DMS53 treated with DMSO at 0.1 percent for 48 hours (cell line): ENCODE measurements around the gene HEPHL1.

ENCODE experiments used
- DNase-seq: peaks from one replicate; lab custom pipeline; 2025; ENCODE audit not compliant: unreplicated experiment; lab: John Stamatoyannopoulos, UW

The HEPHL1 gene

DNA sequence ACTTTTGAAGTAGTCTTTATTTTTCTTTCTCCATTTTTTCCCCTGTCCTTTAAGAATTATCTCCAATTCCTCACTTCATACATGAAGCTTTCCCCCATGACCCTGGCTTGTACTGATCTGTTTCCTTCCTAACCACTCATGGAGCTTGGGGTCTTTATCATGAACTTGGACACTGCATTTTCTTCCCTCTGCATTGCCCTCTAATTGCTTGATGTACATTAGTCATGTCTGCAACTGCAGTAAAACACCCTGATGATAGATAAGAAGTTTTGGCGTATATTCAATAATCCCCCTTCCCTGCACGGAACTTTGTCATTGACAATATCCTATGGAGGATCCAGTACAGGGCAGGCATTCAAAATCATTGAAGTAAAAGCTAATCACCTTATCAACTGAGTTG is 3.4 kb downstream of the HEPHL1 start:
- DNase-seq = no peak

DNA sequence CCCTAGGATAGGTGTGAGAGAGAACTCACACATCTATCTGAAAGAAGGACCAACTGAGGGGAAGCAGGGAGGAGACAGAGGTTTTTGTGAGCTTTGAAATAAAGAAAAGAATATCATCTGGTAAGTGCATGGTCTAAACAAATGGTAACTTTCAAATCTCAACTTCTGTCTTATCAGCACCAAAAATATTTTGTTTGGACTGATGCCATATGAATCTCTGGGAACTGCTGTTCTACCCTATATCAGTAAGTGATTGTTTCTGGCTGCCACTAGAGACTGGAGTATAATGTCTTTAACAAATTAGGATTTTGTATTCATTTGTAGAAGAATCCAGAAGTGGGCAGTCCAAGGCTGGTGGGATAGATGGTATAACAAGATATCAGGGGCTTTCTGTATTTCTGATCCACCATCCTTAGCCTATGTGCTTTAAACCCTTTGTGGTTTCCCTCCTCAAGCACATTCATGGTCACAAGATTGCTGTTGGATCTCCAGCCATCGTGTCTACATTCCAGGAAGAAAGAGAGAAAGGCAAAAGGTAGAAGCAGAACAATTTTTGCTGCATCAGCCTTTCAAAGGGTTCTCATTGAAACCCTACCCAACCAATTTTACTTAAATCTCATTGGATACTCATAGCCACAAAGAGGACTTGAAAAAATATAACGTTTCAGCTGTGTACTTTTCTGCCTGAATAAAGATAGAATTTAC is 4.7 kb downstream of the HEPHL1 start:
- DNase-seq = no peak

DNA sequence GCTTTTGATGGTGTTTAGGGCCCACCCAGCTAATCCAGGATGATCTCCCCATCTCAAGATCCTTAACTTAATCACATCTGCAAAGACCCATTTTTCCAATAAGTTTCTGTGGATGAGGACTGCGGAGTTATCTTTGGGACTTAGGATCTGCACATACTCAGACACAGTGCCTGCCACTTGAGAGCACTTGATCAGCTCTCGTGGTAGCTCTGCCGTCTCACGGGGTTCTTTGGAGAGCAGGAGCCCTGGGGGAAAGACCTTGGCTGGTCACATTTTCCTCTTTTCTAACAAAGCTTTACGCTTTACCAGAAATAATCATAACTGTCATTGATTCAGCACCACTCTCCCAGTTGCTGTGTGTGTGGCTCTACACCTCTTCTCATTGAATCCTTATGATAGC is 6.1 kb downstream of the HEPHL1 start:
- no peak for DNase-seq

GRCh38 chr11:94028436-94028835 is 7.3 kb downstream of the HEPHL1 start:
- DNase-seq = no peak

DNA sequence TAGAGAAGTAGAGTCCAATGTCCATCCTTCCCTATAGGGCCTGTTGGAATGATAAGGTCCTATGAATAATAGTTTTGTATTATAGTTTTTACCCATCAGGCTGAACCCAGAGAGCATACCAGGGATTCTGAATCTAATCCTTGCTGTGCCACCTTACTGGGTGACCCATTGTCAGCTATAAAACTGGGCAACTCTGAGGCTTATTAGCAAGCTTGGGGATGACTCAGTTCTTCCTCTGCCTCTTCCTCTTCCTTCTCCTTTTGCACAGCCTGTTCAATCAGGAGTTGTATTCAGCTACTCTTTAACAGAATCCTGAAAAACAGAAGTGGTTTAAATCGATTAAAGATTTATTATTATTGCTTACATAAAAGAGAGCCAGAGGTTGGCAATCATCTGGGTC is 8.9 kb downstream of the HEPHL1 start:
- no peak for DNase-seq

DNA sequence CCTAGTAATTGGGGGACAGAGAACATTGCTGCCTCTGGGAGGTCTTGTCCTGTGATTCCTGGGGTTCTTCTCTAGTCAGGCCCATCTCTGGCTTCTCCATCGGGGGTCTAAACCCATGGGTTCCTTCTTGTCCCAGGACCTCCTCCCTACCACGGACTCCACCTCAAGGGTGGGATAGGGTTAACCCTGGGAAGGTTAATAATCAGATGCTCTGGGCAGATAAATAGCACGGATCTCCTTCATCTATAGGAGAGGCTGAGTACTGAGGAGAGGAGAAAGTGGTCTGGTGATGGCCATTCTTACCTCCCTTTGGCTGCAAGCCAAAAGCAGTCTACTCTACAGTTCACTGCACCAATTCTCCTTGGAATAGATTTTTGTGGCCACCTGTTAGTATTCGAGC is 10.5 kb downstream of the HEPHL1 start:
- DNase-seq = no peak

DNA sequence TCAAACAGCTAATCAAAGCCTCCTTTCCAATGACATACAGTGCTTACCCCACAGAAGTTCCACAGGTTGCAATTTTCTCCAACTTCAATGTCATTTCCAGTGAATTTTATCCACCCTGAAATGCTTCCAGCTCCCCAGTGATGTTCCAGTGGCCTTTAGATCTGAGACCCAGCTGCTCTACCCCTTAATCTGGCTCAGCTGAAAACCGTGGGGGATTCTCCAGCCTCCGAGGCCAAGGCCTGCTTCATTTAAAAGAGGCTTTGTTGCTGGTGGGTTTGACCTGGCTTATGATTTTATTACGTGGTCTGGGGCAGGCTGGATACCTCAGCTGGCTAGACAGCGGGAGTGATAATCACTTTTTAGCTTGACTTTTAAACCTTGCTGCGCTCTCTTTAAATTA is 10.9 kb downstream of the HEPHL1 start:
- DNase-seq = no peak

GRCh38 chr11:94032725-94033124 is 11.6 kb downstream of the HEPHL1 start:
- peak; percentile 49 for DNase-seq

DNA sequence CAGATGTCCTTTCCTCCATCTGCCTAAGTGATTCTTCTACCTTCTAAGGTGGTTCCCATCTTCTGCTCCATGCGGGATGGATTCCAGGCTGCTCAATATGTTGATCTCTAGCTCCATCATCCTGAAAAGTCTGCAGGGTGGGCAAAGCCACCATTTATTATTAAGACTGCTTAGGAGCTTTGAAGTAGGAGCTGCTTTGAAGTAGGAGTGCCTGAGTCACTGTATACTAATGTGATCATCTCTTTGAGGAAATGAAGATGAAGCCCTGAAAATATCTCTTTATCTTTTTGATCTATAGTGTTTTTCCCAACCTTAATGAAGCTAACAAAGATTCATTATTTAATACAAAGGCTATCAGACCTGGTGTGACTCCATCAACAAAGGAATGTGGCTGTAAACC is 13.1 kb downstream of the HEPHL1 start:
- no peak for DNase-seq

- DNase-seq = no peak
Observed at GRCh38 chr11:94036096-94036495, 14.9 kb downstream of the HEPHL1 start.

DNA sequence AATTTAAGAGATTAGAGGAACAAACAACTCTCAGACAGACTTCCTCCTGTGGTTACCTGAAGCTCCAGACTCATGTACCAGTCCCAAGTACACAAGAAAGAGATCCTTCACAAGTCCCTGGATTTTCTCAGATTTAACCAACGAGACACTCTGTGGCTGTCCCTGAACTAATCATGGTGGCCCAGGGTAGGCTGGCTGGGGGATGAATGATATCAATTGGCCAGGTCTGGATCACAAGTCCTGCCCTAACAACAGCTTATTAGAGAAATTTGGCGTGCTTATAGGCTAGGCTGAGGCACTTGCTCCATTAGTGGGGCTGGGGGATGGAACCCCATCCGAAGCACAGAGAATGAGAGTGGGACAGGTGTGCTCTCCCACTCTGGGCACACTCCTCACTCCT is 22.1 kb downstream of the HEPHL1 start:
- DNase-seq = no peak

DNA sequence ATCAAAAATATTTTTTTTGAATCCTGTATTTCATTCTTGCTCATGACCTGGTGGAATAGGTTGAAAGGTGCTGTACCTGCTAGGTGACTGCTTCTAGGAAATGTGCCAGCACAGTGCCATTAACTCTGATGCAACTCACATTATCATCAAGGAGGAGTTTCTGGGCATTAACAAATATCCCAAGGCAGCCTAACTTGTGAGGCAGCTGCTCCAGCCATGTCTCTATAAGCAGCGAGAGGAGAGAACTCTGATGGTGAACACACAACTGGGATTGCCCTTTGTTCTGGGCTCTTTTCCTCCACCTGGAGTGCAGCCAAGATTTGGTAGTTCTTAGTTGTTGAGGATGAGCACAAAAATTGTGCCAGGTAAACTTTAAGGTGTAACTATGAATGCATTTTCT is 25.6 kb downstream of the HEPHL1 start:
- no peak for DNase-seq

DNA sequence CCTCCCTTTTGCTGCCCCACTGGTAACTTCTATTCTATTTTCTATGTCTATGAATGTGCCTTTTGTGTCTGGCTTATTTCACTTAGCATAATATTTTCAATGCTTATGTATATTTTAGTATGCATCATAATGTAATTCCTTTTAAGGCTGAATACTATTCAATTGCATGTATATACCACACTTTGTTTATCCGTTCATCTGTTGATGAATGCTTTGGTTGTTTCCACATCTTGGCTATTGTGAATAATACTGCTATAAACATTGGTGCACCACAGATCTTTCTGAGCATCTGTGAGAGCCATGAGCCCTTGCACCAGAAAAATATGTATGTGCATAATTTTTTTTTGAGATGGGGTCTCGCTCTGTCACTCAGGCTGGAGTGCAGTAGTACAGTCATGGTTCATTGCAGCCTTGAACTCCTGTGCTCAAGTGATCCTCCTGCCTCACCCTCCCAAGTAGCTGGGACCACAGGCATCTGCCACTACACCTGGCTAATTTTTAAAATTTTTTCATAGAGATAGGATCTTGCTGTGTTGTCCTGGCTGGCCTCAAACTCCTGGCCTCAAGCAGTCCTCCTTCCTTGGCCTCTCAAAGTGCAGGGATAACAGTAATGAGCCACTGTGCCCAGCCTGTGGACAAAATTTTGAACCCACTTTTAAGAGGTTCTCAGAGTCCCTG is 27.0 kb downstream of the HEPHL1 start:
- no peak for DNase-seq

DNA sequence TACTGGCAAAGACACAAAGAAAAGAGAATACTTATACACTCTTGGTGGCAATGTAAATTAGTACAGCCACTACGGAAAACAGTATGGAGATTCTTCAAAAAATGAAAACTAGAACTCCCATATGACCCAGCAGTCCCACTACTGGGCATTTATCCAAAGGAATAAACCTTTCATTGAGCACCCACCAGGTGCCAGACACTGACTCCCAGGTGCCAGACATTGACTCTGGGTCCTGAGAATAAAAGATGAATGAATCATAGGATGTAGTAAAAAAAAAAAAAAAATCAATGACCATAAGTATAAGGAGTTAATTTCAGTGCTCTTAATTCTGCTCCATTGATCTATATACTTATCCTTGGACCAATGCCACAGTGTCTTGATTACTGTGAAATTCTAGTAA is 28.2 kb downstream of the HEPHL1 start:
- DNase-seq = peak; percentile 18

DNA sequence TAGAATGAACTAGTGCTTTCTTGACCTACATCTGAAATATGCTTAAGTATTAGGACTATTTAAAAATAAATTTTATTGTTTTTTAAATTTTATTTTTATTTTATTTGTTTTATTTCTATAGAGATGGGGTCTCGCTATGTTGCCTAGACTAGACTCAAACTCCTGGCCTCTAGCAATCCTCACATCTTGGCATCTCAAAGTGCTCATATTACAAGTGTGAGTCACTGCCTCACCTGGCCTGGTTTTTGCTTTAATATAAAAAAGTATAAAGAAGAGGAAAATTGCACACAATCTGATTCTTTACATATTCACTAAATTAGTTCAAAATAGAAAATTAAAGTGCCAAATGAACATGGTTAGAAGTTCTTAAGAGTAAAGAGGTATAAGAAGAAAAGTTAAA is 37.5 kb downstream of the HEPHL1 start:
- no peak for DNase-seq

GRCh38 chr11:94059065-94059464 is 37.9 kb downstream of the HEPHL1 start:
- DNase-seq = no peak

DNA sequence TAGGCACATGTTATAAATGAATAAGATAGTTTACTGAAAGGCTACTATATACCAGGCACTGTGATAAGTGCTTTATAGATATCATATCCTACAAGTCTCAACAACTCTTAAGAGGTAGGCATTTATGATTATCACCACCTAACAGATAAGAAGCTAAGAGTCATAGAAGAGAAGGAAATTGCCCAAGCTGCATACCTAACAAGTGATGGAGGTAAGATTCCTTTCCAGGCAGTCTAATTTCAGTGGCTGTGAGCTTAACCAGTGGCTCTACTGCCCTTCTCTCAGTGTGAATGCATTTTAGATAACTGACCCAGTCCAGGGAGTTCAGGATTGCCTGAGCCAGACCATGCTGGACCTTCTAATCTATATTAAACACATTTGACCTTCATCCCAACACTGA is 39.2 kb downstream of the HEPHL1 start:
- DNase-seq = no peak

DNA sequence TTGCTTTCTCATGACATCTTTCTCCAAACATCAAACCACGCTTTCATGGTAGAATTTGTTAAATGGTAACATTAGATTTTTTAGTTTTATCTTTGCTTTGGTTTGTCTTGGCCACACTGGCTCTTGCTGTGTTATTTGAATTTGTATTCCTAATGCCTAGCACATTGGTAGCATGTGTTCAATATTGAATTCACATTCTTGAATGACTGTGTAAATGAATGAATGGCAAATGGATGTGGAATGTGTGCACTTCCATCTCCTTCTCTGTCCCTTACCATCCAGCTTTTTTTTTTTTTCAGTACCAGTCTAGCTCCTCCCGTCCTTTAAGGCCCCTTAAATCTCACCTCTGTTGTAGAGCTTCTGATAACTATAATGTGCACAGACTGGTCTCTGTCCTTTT is 41.2 kb downstream of the HEPHL1 start:
- DNase-seq = no peak

GRCh38 chr11:94066901-94067429 is 45.8 kb downstream of the HEPHL1 start:
- DNase-seq = no peak

DNA sequence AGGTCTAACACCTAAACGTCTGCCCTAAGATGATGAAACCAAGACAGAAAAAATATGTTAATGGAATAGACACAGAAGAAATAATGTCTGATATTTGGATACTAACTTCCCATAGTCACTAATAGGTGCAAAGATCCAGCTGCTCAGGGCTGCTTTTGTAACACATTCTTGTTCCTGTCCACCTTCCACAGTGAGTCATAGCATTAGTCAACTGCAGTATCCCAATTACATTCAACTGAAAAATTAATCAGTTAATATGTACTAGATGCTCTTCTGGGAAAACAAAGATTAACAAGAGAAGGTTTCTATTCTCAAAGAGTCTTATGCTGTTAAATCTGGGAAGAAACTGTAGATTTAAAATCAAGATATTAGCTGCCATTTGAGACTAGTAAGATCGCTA is 47.6 kb downstream of the HEPHL1 start:
- DNase-seq = no peak

DNA sequence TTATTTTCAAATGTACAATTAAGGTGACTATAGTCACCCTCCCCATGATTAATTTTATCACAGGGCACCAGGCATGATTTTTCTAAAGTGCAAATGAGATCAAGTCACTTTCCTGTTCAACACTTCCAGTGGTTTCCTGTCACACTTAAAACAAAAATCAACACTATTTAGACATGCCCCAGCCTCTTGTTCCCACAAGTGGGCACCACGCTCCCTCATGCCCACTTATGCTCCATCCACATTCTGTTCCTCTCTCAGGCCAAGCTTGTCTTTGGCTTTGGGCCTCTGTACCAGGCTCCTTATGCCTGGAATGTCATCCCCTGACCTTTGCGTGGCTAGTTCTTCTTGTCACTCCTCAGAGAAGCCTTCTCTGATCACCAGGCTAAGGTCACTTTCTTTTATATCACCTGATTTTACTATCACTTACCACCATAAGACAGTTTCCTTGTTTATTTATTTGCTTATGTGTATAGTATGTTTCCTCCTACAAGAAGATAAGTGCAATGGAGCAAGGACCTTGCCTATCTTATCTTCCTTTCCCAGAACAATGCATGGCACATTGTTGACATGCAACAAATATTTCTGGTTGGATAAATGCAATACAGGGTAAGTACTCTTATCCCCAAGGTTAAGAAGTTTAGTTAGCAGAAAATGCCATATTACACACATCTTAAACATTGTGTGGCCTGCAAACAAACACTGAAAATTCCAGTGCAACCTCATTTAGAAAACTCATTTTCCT is 56.6 kb downstream of the HEPHL1 start:
- no peak for DNase-seq

DNA sequence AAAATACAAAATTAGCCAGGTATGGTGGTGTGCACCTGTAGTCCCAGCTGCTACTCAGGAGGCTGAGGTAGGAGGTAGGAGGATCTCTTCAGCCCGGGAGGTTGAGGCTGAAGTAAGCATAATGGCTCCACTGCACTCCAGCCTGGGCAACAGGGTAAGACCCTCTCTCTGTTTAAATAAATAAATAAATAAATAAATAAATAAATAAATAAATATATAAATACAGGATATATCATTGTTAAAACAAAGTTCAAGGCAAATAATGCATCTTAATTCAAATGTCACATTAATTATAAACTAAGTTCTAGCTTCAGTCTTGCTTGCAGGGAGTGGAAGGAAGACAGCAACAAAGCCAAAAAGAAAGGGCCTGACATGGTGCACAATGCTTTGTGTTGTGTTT is 63.0 kb downstream of the HEPHL1 start:
- no peak for DNase-seq
